ENCODE data around the gene GNB5. TPM values are rescaled to one million over a fixed set of nuclear protein-coding genes. Genes with fewer than 3 reads are reported as not detected.
A peak's percentile ranks its signal among the peaks of the same experiment; 100 is the strongest.

GNB5 gene
- total RNA-seq, 1 donor from 2014 or later = 48.6 TPM

GRCh38 chr15:52146261-52146660 lies 44.9 kb downstream of the GNB5 start:
- DNase-seq (ENCODE audit: extremely low spot score in 2 of 2) = no peak
- H3K9me3 ChIP-seq = no peaks in the 10 kb centered on the region
- H3K4me3 ChIP-seq = no peak overlapping the region
- no peaks in the 10 kb centered on the region for H3K4me1 ChIP-seq
- no peak for TF ChIP-seq POLR2AphosphoS5 (IDR thresholded peaks at IDR 0.05; ENCODE audit: insufficient read depth in 1 of 2, low read depth in 1 of 2)
- no peak for TF ChIP-seq CTCF (IDR thresholded peaks at IDR 0.05)
- TF ChIP-seq POLR2A (IDR thresholded peaks at IDR 0.05) = no peak
- peaks cover 0 to 20% of the 10 kb centered on the region in 2 donors for H3K36me3 ChIP-seq
- H3K27ac ChIP-seq = no peak overlapping the region
- intact Hi-C loops (cut with DNase I) = no loop called here
- no peaks in the 10 kb centered on the region for H3K27me3 ChIP-seq

- Histone ChIP-seq H3K4me1 (peaks cover 7% of the 10 kb centered on the region), H3K9me3 (no peaks in the 10 kb centered on the region), H3K27ac (no peak overlapping the region), H3K36me3 (peaks cover 0 to 19% of the 10 kb centered on the region in 2 donors), H3K4me3 (no peak overlapping the region), H3K27me3 (no peaks in the 10 kb centered on the region)
- DNase-seq (ENCODE audit: extremely low spot score in 2 of 2) = no peak
- TF ChIP-seq POLR2AphosphoS5 (IDR thresholded peaks at IDR 0.05; ENCODE audit: insufficient read depth in 1 of 2, low read depth in 1 of 2) (no peak), CTCF (IDR thresholded peaks at IDR 0.05) (no peak), POLR2A (IDR thresholded peaks at IDR 0.05) (no peak)
- intact Hi-C loops (cut with DNase I) = no loop called here
These were observed 46.5 kb downstream of the GNB5 start for GRCh38 chr15:52144656-52145178.

DNA sequence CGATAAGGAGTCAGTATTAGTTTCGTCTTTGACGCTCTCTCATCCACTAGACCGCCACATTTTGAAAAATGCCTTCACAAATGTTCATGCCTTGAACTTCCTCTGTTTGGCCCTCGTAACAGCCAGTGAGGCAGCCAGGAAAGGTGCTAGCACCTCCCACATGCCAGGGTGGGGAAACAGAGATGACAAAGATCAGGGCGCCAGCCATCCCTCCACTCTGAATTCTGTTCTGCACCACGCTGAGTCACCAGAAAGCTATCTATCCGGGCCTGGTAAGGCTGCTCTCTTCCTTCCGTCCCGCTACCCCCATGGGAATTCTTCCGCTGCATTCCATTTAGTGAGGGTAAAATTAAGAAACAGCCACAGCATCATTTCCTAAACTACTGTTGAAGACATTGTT lies 47.3 kb downstream of the GNB5 start:
- no peak overlapping the region for H3K27ac ChIP-seq
- no peak for DNase-seq (ENCODE audit: extremely low spot score in 2 of 2)
- H3K4me3 ChIP-seq = no peak overlapping the region
- H3K9me3 ChIP-seq = no peaks in the 10 kb centered on the region
- H3K4me1 ChIP-seq = peaks cover 12% of the 10 kb centered on the region
- TF ChIP-seq POLR2A (IDR thresholded peaks at IDR 0.05) (no peak), CTCF (IDR thresholded peaks at IDR 0.05) (no peak), POLR2AphosphoS5 (IDR thresholded peaks at IDR 0.05; ENCODE audit: insufficient read depth in 1 of 2, low read depth in 1 of 2) (no peak)
- no peaks in the 10 kb centered on the region for H3K27me3 ChIP-seq
- intact Hi-C loops (cut with DNase I) = no loop called here
- H3K36me3 ChIP-seq = peaks cover 0 to 11% of the 10 kb centered on the region in 2 donors

GRCh38 chr15:52140646-52141045 lies 50.5 kb downstream of the GNB5 start:
- H3K27me3 ChIP-seq = no peaks in the 10 kb centered on the region
- no peak overlapping the region for H3K4me3 ChIP-seq
- H3K36me3 ChIP-seq = peaks cover 0 to 11% of the 10 kb centered on the region in 2 donors
- intact Hi-C loops (cut with DNase I) = no loop called here
- no peaks in the 10 kb centered on the region for H3K9me3 ChIP-seq
- no peak overlapping the region for H3K27ac ChIP-seq
- TF ChIP-seq CTCF (IDR thresholded peaks at IDR 0.05) (no peak), POLR2A (IDR thresholded peaks at IDR 0.05) (no peak), POLR2AphosphoS5 (IDR thresholded peaks at IDR 0.05; ENCODE audit: insufficient read depth in 1 of 2, low read depth in 1 of 2) (no peak)
- DNase-seq (ENCODE audit: extremely low spot score in 2 of 2) = no peak
- H3K4me1 ChIP-seq = peaks cover 38% of the 10 kb centered on the region

DNA sequence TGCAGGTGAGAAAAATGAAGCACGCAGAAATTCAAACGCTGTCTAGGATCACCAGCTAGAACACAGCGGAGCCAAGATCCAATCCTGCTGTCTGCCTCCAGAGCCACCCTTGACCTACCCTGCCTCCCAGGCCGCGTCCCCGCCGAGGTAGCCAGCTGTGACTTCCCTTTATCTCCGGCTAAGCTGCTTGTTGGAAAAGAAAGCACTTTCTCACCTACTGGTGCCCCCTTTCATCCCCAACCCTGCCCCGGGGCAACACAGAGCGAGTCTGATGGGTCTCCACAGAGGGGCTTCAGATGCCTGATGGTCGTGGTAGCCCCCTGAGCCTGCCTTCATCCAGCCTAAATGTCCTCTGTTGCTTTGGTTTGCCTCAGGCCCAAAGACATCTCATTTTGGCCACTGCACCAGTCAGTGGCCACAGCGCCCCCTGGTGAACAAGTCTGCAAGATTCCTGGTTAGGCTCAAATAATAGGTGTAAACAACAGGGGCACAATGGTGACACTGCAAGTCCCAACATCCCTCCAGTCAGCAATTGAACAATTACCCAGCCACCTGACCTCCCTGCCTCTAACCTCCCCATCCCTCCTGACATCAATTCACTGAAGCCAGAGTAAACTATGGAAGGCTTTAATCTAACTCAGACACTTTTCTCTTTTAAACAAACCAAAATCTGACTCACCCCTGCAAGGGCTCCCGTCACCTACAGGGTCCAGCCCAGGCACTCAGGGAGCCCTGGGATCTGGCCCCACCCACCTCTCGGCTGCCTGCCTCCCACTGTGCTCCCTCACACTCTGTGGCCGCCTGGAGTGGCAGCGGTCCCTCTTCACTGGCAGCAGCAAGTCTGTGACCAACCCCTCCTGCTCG lies 51.4 kb downstream of the GNB5 start:
- intact Hi-C loops (cut with DNase I) = no loop called here
- peaks cover 41% of the 10 kb centered on the region for H3K4me1 ChIP-seq
- H3K27ac ChIP-seq = peak overlapping the region; percentile 43
- no peak for DNase-seq (ENCODE audit: extremely low spot score in 2 of 2)
- peaks cover 0 to 11% of the 10 kb centered on the region in 2 donors for H3K36me3 ChIP-seq
- H3K27me3 ChIP-seq = no peaks in the 10 kb centered on the region
- no peaks in the 10 kb centered on the region for H3K9me3 ChIP-seq
- TF ChIP-seq POLR2A (IDR thresholded peaks at IDR 0.05) (no peak), CTCF (IDR thresholded peaks at IDR 0.05) (peak; percentile 44 to 86 (median 80)), POLR2AphosphoS5 (IDR thresholded peaks at IDR 0.05; ENCODE audit: insufficient read depth in 1 of 2, low read depth in 1 of 2) (no peak)
- H3K4me3 ChIP-seq = no peak overlapping the region
